Transverse colon (tissue), 4 donors: Measurements from ENCODE around the gene TENM4.

Source experiments
- EP300 ChIP-seq: sonication (generic); formaldehyde crosslinking; IDR thresholded peaks from one replicate; pipeline ENCODE4 v1.6.1; 2017; ENCODE audit warnings: antibody characterized with exemption, low read depth
- POLR2AphosphoS5 ChIP-seq, 3 donors: sonication (generic); formaldehyde crosslinking; IDR thresholded peaks; one replicate each; pipeline ENCODE4 v1.6.1; 2016; ENCODE audit warnings: antibody characterized with exemption in 3 of 3
- TF ChIP-seq, protein P1 (sequence below), 5 experiments: fragments of 200-600 bp in 3 of 5; fragments of 450-650 bp in 2 of 5; sonication (generic) in 3 of 5; IDR thresholded peaks; 1 replicate in 2 of 5; 2 replicates in 3 of 5; pipeline ENCODE4 v1.5.1; 2016 to 2017; ENCODE audit warnings: antibody characterized with exemption in 5 of 5, inconsistent platforms in 3 of 5, mild to moderate bottlenecking in 2 of 5, moderate library complexity in 1 of 5

DNA sequence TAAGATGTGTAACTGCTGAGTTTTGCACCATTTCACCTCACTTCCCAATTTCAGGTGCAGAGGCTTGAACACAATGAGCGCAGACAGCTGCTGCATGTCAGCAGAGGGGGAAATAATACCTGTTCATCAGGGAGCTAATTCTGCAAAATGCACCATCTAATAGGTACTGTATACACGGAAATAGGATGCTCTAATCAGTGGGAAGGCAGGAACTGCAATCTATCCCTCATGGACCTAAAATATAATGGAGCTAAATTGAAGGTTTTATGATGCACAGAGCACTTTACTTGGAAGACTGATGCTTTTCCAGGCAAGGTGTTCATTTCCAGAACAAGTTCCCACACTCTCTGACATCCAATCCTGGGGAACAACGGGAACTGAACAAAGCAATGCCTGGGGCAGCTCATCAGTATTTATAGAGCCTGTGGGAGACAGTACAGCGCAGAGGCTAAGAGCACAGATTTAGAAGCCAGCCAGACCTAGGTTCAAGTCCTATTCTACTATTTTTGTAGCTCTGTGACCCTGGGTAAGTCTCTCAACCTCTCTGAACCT is 78.5 kb downstream of the TENM4 start:
- TF ChIP-seq POLR2AphosphoS5 (IDR thresholded peaks at IDR 0.05) (no peak), EP300 (no peak)
- TF ChIP-seq, protein P1, sequence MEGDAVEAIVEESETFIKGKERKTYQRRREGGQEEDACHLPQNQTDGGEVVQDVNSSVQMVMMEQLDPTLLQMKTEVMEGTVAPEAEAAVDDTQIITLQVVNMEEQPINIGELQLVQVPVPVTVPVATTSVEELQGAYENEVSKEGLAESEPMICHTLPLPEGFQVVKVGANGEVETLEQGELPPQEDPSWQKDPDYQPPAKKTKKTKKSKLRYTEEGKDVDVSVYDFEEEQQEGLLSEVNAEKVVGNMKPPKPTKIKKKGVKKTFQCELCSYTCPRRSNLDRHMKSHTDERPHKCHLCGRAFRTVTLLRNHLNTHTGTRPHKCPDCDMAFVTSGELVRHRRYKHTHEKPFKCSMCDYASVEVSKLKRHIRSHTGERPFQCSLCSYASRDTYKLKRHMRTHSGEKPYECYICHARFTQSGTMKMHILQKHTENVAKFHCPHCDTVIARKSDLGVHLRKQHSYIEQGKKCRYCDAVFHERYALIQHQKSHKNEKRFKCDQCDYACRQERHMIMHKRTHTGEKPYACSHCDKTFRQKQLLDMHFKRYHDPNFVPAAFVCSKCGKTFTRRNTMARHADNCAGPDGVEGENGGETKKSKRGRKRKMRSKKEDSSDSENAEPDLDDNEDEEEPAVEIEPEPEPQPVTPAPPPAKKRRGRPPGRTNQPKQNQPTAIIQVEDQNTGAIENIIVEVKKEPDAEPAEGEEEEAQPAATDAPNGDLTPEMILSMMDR (IDR thresholded peaks at IDR 0.05), result no peak
